ENCODE results near the gene STRIP1.

The STRIP1 gene

DNA sequence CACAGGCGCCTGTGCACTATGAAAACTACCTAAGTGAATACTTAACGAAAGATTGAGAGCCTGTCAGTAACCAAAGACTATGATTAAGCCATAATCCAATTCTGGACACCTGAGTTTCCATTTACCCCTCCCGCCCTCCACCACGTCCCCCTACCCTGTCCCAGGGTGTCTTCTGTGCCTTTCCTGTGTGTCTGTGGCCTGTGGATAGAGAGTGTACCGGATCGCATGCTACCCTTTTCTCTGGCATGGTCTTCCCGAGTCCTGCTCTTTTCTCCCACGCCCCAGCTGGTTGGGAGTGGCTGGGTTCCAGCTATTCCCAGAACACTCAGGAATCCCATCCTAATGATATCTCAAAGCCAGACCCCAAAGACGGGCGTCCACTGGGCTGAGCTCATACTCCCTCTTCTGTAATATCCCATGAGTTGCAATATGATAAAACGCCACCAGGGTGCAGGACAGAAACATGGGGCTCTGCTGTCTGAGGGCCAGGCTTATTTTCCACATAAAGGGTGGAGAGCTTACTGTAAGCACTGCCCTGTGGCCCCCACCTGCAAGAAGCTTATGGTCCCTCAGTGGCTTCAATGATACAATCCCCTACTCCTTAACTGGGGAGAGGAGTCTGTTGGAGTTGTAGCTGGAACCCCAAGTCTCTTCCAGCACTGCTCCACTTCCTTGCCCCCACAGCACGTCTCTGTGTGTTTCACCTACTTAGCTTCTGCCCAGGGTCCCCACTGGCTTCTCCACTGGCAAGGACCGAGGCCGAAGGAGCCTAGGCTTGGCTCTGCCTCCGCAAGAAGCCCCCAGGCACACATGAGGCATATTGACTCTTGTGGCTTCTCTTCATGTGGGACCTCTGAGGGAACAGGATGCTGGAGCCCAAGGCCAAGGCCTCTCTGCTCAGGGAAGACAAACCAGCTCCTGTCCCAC is 53.7 kb downstream of the STRIP1 start:
- H3K27me3 Mint-ChIP-seq, result peaks cover 77% of the 10 kb centered on the region
- no peak overlapping the region for H3K27ac Mint-ChIP-seq

DNA sequence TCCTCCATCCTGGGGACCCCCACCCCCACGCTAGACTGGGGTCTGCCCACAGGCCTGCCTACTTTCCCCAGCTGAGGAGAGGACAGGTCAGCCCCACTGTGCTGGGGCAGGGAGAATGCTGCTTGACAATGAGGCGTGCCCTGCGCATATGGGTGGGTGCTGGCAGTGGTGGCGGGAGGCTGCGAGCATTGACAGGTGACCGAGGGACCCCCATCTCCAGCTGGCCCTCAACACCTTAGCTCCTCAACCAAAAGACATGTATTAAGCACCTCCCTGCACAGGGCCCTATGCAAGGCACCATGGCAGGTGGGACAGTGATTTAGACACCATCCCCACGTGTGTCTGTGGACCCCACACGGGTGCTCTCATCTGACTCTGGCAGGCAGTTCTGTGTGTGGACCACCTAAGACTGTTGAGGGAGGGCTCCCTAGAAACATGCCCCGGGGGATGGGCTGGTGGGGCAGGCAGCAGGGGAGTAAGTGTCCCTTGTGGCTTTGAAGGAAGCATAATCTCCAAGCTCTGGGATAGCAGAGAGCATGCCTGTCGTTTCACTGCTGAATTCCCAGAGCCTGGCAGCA is 54.4 kb downstream of the STRIP1 start:
- ATAC-seq (no peak), DNase-seq (no peak)
- no peak overlapping the region for H3K4me3 Mint-ChIP-seq
- H3K4me1 Mint-ChIP-seq, result peaks cover 11% of the 10 kb centered on the region
- no peaks in the 10 kb centered on the region for H3K9me3 Mint-ChIP-seq
- no peak overlapping the region for H3K27ac Mint-ChIP-seq
- peaks cover 71% of the 10 kb centered on the region for H3K27me3 Mint-ChIP-seq

More for the DNA sequence above, 53.7 kb downstream of the STRIP1 start:
- DNase-seq (peak; percentile 34 to 42), ATAC-seq (peak; percentile 78)
- Mint-ChIP-seq H3K4me3 (no peak overlapping the region), H3K9me3 (no peaks in the 10 kb centered on the region), H3K4me1 (peaks cover 19% of the 10 kb centered on the region)

DNA sequence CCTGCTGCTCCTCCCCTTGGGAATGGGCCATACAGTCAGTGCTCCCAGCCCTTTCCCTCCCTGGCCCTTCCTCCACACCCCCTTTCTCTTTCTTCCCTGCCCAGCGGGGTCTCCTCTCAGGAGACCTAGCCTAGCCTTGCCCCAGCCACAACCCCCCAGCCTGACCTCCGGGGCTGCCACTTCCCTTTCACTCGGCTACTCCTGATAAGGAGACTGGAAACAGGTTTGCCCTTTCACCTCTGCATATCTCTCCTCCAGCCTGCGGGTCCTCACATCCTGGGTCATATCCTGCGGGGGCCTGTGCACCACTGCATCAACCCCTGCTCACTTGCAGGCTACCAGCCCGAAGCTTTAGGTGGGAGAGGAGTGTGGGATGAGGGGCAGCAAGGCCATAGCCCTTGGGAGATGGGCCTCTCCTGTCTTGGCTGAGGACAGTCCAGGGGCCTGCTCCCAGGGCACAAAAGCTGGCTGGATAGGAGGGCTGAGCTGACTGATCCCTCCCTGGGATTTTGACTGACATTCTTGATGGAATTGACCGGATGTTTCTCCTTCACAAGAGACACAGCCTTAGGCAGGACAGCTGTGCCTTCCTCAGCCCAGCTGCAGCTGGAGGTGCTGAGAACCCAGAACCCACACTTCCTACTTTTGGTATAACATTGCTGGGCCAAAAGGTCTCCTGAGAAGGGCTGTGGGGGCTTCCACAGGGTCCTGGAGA is 55.3 kb downstream of the STRIP1 start:
- no peak overlapping the region for H3K4me3 Mint-ChIP-seq
- H3K27me3 Mint-ChIP-seq, result peaks cover 68% of the 10 kb centered on the region
- H3K4me1 Mint-ChIP-seq, result peaks cover 5% of the 10 kb centered on the region
- ATAC-seq, result no peak
- DNase-seq, result no peak
- no peaks in the 10 kb centered on the region for H3K9me3 Mint-ChIP-seq
- no peak overlapping the region for H3K27ac Mint-ChIP-seq

DNA sequence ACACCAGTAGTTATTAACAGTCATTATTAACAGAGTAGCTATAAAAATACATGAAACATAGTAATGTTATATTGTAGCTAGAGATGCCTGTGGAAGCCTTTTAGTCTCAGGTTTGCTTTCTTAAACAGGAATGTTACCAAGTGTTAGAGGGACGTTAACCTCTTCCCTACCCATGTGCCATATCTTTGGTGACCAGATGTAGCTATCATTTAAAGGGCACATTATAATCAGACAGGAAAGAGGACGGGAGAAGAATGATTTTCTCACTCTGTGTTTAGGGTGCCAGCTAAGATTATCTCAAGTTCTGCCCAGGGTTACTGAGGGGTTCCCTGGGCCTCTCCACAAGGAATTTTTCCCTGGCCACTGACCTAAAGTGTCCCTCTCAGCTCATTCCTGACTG is 57.0 kb downstream of the STRIP1 start:
- H3K9me3 Mint-ChIP-seq, result no peaks in the 10 kb centered on the region
- DNase-seq, result no peak
- no peak overlapping the region for H3K4me3 Mint-ChIP-seq
- no peak for ATAC-seq
- no peak overlapping the region for H3K27ac Mint-ChIP-seq
- peaks cover 5% of the 10 kb centered on the region for H3K4me1 Mint-ChIP-seq
- peaks cover 64% of the 10 kb centered on the region for H3K27me3 Mint-ChIP-seq

DNA sequence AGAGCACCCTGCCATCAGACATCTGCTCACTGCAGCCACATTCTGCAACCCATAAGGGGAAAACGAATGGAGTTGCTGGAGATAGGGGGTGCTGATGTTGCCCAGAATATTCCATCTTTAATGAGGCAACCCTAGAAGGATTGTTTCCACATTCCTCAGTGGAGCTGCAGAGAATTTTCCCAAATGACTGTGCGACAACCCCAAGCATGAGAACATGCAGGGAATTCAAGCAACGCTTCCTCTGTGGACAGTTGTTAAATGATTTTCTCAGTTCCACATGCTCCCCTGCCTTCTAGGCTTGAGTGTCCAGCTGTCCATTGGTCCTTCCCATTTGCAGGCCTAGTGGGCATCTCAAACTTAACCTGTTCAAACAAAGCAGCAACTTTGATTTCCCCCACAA is 57.4 kb downstream of the STRIP1 start:
- no peak overlapping the region for H3K4me3 Mint-ChIP-seq

DNA sequence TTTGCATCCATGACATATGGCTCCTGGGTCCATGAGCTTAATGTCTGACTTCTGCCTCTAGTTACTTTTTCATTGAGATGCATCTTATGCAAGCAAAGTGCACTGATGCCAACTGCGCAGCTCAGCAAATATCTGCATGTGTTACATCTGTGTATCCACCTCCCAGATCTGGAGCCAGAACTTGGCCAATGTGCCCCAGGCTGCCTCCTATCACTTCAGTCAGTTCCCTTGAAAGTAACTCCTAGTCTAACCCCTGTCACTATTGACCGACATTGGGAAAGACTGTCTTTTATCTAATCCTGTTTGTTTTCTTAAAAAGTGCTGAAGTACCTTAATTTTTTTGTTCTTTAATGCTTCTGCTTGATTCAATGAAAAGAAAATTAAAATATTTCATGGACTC is 58.6 kb downstream of the STRIP1 start:
- Mint-ChIP-seq H3K4me3 (no peak overlapping the region), H3K27me3 (peaks cover 57% of the 10 kb centered on the region), H3K4me1 (peaks cover 2% of the 10 kb centered on the region), H3K9me3 (no peaks in the 10 kb centered on the region), H3K27ac (no peak overlapping the region)
- DNase-seq, result no peak
- ATAC-seq, result no peak

More for the DNA sequence above, 57.4 kb downstream of the STRIP1 start:
- Mint-ChIP-seq H3K4me1 (peaks cover 5% of the 10 kb centered on the region), H3K27me3 (peaks cover 64% of the 10 kb centered on the region), H3K27ac (no peak overlapping the region), H3K9me3 (no peaks in the 10 kb centered on the region)
- ATAC-seq (no peak), DNase-seq (no peak)

DNA sequence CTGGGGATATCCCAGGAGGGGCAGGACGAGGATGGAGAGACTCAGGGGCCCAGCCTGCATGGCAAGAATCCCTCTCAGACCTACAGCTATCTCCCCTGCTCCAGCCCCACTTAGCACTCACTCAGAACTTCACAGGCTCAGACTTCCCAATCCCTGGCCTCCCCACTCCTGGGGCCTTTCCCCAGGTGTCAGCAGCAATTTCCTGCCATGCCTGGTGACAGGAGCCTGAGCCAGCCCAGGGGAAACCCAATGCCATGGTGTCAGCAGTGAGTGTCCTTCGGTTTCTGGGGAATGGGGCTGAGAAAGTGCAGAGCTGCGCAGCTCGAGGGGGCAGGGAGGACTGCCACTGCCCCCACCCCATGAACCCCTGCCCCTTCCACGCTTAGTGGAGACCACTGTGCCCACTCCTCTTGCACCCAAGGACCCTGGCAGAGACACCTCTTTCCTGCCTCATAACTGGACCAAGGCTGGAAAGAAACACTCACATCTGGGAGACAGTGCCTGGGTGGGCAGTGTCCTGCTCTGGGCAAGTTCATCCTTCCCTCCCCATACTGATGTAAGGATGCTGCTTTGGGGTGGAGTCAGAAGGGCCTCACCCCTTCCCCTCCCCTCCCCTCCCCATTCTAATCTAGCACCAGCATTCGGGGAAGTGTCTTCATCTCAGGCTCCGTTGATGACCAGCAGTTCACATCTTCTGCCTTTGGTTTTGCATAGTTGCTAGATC is 60.7 kb downstream of the STRIP1 start:
- Mint-ChIP-seq H3K4me1 (no peaks in the 10 kb centered on the region), H3K27ac (no peak overlapping the region), H3K4me3 (no peak overlapping the region), H3K9me3 (no peaks in the 10 kb centered on the region), H3K27me3 (peaks cover 38% of the 10 kb centered on the region)
- no peak for DNase-seq
- ATAC-seq, result no peak

DNA sequence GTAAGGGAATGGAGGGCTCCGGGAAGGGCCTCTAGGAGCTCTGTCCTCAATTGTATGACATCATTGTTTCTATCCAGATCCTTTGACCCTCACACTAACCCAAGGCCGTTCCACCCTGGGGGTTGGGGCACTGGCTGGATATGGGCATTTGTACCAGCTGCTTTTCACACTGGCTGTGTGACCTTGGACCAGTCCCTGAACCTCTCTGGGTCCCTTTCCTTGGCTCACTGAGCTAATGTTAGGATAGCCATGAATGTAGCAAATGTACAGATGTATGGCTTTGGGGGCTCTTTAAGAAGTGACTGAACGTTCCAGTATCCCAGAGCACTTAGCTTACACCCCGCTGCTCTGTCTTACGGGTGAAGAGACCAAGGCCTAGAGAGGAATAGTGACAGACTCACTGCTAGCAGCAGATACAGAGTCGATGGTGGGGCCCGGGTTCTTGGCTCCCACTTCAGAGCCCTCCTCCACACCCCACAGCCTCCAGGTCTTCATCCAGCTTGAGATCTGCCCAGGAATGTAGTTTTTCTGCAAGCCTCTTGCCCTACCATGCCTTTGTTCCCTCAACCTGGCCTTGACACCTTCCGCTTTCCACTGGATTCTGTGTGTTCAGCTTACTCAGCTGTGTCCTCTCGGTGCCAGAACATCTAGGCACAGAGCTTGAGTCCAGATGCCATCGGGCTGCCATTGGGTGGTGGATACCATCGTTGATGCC is 63.2 kb downstream of the STRIP1 start:
- no peaks in the 10 kb centered on the region for H3K4me1 Mint-ChIP-seq
- no peak overlapping the region for H3K27ac Mint-ChIP-seq
- no peak for DNase-seq
- H3K4me3 Mint-ChIP-seq, result no peak overlapping the region
- H3K9me3 Mint-ChIP-seq, result no peaks in the 10 kb centered on the region
- H3K27me3 Mint-ChIP-seq, result peaks cover 29% of the 10 kb centered on the region
- no peak for ATAC-seq

DNA sequence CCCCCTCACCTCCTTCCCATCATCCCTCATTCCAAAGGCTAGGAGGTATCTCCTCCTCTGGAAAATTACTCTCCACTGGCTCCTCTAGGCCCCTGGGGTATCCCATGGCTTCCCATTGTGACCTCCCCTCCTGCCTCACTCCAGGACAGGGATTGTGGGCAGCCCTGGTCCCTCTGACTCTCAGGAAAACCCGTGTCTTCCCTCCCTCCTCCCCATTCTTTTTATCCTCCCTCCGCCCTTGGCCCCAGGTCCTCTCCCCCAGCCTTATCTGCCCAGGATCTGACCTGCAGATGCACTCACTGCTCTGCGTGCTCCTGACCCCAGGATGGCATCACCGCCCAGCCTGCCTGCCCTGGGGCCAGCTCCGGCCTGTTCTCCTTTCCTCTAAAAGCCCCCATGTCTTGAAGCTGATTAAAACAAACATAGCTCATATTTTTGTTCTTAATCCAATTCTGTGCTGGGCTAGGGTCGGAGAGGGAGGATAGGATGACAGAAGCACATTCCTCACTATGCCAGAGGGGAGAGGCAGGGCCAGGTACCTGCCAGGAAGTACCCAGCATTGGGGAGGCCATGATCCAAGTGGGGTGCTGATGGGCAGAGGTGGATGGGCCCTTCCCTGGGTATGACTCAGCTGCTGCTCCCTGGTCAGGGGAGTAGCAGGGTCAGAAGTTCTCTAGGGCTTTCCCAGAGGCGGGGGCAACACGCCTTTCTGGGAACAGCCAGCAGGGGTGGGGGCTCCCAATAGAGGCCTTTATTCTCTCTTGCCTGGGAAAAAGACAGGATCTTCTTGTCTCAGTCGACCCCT is 64.0 kb downstream of the STRIP1 start:
- DNase-seq (no peak), ATAC-seq (no peak)
- H3K27ac Mint-ChIP-seq, result no peak overlapping the region
- H3K4me1 Mint-ChIP-seq, result no peaks in the 10 kb centered on the region
- H3K4me3 Mint-ChIP-seq, result no peak overlapping the region
- H3K27me3 Mint-ChIP-seq, result peaks cover 26% of the 10 kb centered on the region
- no peaks in the 10 kb centered on the region for H3K9me3 Mint-ChIP-seq

DNA sequence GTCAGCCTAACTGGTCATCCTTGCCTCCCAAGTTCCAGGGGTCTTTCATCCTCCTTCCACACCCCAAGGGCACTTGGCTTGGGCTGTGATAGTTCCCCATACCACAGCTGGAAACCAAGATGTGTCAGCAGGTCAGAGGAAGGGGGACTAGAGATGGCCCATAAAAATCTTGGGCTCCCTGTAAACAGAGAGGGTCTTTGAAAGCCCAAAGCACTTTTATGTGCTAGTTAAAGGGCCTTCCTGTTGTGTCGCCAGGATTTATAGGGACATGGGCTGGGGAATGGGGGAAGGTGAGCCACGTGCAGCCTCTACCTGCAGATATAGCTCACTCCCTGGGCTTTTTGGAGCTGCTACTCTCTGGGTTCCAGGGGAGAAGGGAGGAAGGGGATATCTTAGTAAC is 65.9 kb downstream of the STRIP1 start:
- DNase-seq, result no peak
- no peaks in the 10 kb centered on the region for H3K9me3 Mint-ChIP-seq
- H3K27ac Mint-ChIP-seq, result no peak overlapping the region
- H3K4me3 Mint-ChIP-seq, result no peak overlapping the region
- no peaks in the 10 kb centered on the region for H3K4me1 Mint-ChIP-seq
- peaks cover 16% of the 10 kb centered on the region for H3K27me3 Mint-ChIP-seq
- no peak for ATAC-seq

DNA sequence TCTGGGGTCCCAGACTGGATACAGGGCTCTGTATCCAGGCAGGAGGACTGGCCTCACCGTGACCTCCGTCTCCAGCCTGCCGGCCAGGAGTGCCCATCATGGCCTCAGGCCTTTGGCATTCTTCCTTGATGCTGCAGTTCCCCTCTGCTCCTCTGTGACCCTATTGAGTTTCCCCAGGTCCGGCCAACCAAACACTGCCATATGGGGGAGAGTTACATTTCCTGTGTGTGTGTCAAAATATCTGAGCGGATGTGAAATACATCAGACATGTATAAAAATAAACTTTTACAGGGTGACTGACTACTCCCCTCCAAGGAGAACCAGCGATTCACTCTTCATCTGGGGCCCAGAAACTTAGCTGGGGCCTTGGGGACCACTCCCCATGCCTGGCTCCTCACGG is 67.7 kb downstream of the STRIP1 start:
- no peaks in the 10 kb centered on the region for H3K27me3 Mint-ChIP-seq
- H3K27ac Mint-ChIP-seq, result peak overlapping the region in 1 of 2 donors; percentile 90
- H3K4me1 Mint-ChIP-seq, result no peaks in the 10 kb centered on the region
- ATAC-seq (no peak), DNase-seq (no peak)
- no peak overlapping the region for H3K4me3 Mint-ChIP-seq
- no peaks in the 10 kb centered on the region for H3K9me3 Mint-ChIP-seq

All from stimulated activated naive CD8-positive, alpha-beta T cell treated with anti-CD3 and anti-CD28 coated beads, Interleukin-15, amount 100 ng/mL, for 72 hours (primary cell).